Astrocyte of the cerebellum (primary cell): ENCODE measurements around the gene NQO1.

ENCODE experiments used
- DNase-seq: peaks from one replicate; pipeline ENCODE4 v3.0.0-alpha.2; 2011; ENCODE audit warnings: low read depth
- H3K4me3 ChIP-seq: 2 replicates; pipeline ENCODE4 v1.5.1; 2011; ENCODE audit warnings: mild to moderate bottlenecking, low read depth, low read length, moderate library complexity
- in situ Hi-C: cut with HindIII; loops from 2 replicates; pipeline ENCODE4 v1.10.0; 2017; ENCODE audit warnings: low sequenced_read_pairs
- TF ChIP-seq, protein P1 (sequence below): IDR thresholded peaks from 2 replicates; pipeline ENCODE4 v1.5.1; 2012; ENCODE audit warnings: low read length, low read depth, moderate library complexity, mild to moderate bottlenecking; ENCODE audit errors: missing control alignments

The NQO1 gene

GRCh38 chr16:69693916-69694315 lies 32.4 kb downstream of the NQO1 start:
- DNase-seq: no peak
- no peak overlapping the region for H3K4me3 ChIP-seq
- in situ Hi-C loops: no loop called here
- TF ChIP-seq, protein P1, sequence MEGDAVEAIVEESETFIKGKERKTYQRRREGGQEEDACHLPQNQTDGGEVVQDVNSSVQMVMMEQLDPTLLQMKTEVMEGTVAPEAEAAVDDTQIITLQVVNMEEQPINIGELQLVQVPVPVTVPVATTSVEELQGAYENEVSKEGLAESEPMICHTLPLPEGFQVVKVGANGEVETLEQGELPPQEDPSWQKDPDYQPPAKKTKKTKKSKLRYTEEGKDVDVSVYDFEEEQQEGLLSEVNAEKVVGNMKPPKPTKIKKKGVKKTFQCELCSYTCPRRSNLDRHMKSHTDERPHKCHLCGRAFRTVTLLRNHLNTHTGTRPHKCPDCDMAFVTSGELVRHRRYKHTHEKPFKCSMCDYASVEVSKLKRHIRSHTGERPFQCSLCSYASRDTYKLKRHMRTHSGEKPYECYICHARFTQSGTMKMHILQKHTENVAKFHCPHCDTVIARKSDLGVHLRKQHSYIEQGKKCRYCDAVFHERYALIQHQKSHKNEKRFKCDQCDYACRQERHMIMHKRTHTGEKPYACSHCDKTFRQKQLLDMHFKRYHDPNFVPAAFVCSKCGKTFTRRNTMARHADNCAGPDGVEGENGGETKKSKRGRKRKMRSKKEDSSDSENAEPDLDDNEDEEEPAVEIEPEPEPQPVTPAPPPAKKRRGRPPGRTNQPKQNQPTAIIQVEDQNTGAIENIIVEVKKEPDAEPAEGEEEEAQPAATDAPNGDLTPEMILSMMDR: no peak

DNA sequence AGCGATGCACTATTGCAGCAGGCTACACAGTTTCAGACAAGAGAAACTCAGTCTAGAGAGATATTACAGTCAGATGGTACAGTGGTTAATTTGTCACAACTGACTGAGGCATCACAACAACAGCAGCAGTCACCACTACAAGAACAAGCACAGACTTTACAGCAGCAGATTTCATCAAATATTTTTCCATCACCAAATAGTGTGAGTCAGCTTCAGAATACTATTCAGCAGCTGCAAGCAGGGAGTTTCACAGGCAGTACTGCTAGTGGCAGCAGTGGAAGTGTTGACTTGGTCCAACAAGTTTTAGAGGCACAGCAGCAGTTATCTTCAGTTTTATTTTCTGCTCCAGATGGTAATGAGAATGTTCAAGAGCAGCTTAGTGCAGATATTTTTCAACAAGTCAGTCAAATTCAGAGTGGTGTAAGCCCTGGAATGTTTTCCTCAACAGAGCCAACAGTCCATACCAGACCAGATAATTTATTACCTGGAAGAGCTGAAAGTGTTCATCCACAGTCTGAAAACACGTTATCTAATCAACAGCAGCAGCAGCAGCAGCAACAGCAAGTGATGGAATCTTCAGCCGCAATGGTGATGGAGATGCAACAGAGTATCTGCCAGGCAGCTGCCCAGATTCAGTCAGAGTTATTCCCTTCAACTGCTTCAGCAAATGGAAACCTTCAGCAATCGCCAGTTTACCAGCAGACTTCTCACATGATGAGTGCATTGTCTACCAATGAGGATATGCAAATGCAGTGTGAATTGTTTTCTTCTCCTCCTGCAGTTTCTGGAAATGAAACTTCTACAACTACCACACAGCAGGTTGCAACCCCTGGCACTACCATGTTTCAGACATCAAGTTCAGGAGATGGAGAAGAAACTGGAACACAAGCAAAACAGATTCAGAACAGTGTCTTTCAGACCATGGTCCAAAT lies 34.1 kb downstream of the NQO1 start:
- TF ChIP-seq, protein P1: no peak
- no peak overlapping the region for H3K4me3 ChIP-seq
- no peak for DNase-seq
- in situ Hi-C loops: no loop called here

GRCh38 chr16:69688589-69688988 lies 37.8 kb downstream of the NQO1 start:
- TF ChIP-seq, protein P1: no peak
- H3K4me3 ChIP-seq: no peak overlapping the region
- in situ Hi-C loops: no loop called here
- no peak for DNase-seq

GRCh38 chr16:69680358-69680757 lies 46.0 kb downstream of the NQO1 start:
- TF ChIP-seq, protein P1: no peak
- in situ Hi-C loops: no loop called here
- no peak for DNase-seq
- H3K4me3 ChIP-seq: no peak overlapping the region

- DNase-seq: no peak
- TF ChIP-seq, protein P1: no peak
- H3K4me3 ChIP-seq: no peak overlapping the region
- in situ Hi-C loops: no loop called here
Measured at GRCh38 chr16:69672998-69673713, 53.2 kb downstream of the NQO1 start.

- in situ Hi-C loops: no loop called here
- TF ChIP-seq, protein P1: no peak
- no peak for DNase-seq
Measured at GRCh38 chr16:69672315-69672997, 53.9 kb downstream of the NQO1 start.

More at GRCh38 chr16:69672315-69672997, 53.9 kb downstream of the NQO1 start:
- H3K4me3 ChIP-seq: no peak overlapping the region
